Kidney (tissue), 14 donors: ENCODE data around the gene ZDHHC3. TPM values are rescaled to one million over a fixed set of nuclear protein-coding genes. Genes with fewer than 3 reads are reported as not detected.

Experiments used
- DNase-seq, 5 donors: peaks; one replicate each; pipeline ENCODE4 v3.0.0-alpha.2; 2013 to 2020
- FAIRE-seq: peaks from 2 replicates; lab custom pipeline; 2012; peaks lifted over from hg19 to GRCh38; lab: Jason Lieb, UNC
- H3K27ac ChIP-seq, 2 donors: one replicate each; pipeline ENCODE4 v1.7.0; 2013; ENCODE audit warnings: low read depth in 2 of 2, low read length in 2 of 2, inconsistent platforms in 1 of 2
- H3K27me3 ChIP-seq: one replicate; pipeline ENCODE4 v1.7.1; 2013; ENCODE audit warnings: low read length, inconsistent platforms; ENCODE audit not compliant: control insufficient read depth, insufficient read depth
- H3K36me3 ChIP-seq, 3 donors: one replicate each; pipeline versions ENCODE4 v1.7.0 to v1.7.1; 2013; ENCODE audit warnings: low read length in 3 of 3, control low read depth in 1 of 3, inconsistent platforms in 1 of 3; ENCODE audit not compliant: insufficient read depth in 3 of 3, control insufficient read depth in 2 of 3
- H3K4me1 ChIP-seq, 3 donors: one replicate each; pipeline versions ENCODE4 v1.7.0 to v1.7.1; 2013; ENCODE audit warnings: low read length in 3 of 3, inconsistent platforms in 1 of 3, low read depth in 1 of 3; ENCODE audit not compliant: control insufficient read depth in 2 of 3, insufficient read depth in 2 of 3
- H3K4me3 ChIP-seq, 3 donors: one replicate each; pipeline versions ENCODE4 v1.7.0 to v1.8.1; 2013; ENCODE audit warnings: low read length in 3 of 3, control low read depth in 1 of 3, inconsistent platforms in 1 of 3
- H3K9ac ChIP-seq, 3 donors: one replicate each; pipeline versions ENCODE4 v1.7.0 to v1.7.1; 2013; ENCODE audit warnings: low read length in 3 of 3, control low read depth in 1 of 3, inconsistent platforms in 1 of 3
- H3K9me3 ChIP-seq, 3 donors: one replicate each; pipeline versions ENCODE4 v1.7.0 to v1.7.1; 2013; ENCODE audit warnings: low read length in 3 of 3, control low read depth in 1 of 3, inconsistent platforms in 1 of 3; ENCODE audit not compliant: control insufficient read depth in 2 of 3, insufficient read depth in 1 of 3
- CTCF ChIP-seq: IDR thresholded peaks from 3 replicates; pipeline ENCODE4 v1.5.1; 2012; ENCODE audit warnings: mild to moderate bottlenecking, moderate library complexity, borderline replicate concordance; ENCODE audit not compliant: insufficient read depth; ENCODE audit errors: extremely low read depth
- intact Hi-C: fragments of 100-400 bp; cut with DNase I; formaldehyde crosslinking; loops from one replicate; pipeline ENCODE4 v1.11.1; 2022
- polyA plus RNA-seq: library from polyadenylated mRNA; stranded (reverse); fragments of 350-450 nt; fragmentation: Illumina TruSeq; extraction: RNeasy Lipid Tissue Mini Kit (QIAGEN cat#74804); gene quantifications from one replicate; pipeline ENCODE4 v1.2.3, GENCODE V29; 2014; ENCODE audit warnings: low read depth, low replicate concordance; ENCODE audit not compliant: insufficient read depth
- total RNA-seq: library from RNA; stranded (reverse); fragmentation: NEBNext Ultra II Directional; extraction: Animal tissue kit (Norgen Biotek cat#: 25700); gene quantifications from one replicate; pipeline ENCODE4 v1.2.1, GENCODE V29; 2021
- donor health status: control.
- donor health status: control.
- donor health status: control.
- donor health status: control.
- donor health status: control.
- donor health status: DM: yes; HTN: yes; CAD: no.
- donor health status: Normal renal cell carcinoma (clear cell type).

Gene ZDHHC3
- total and polyA plus RNA-seq, 2 donors from 2014 or later, result 60.2 to 71.5 TPM

GRCh38 chr3:44984335-44984734 is 8.4 kb upstream of the ZDHHC3 start:
- H3K4me1 ChIP-seq, result peaks cover 0 to 9% (median 8%) of the 10 kb centered on the region in 3 donors
- no peak for FAIRE-seq
- intact Hi-C loops, result no loop called here

GRCh38 chr3:44983484-44983941 is 7.5 kb upstream of the ZDHHC3 start:
- intact Hi-C loops, result no loop called here
- Histone ChIP-seq H3K36me3 (no peaks in the 10 kb centered on the region), H3K27ac (peak overlapping the region; percentile 59 to 63), H3K4me1 (peaks cover 0 to 9% (median 8%) of the 10 kb centered on the region in 3 donors), H3K9ac (peak overlapping the region in 1 of 3 donors; percentile 29), H3K27me3 (no peaks in the 10 kb centered on the region), H3K4me3 (no peak overlapping the region), H3K9me3 (no peaks in the 10 kb centered on the region)
- DNase-seq (no peak), FAIRE-seq (no peak)
- no peak for TF ChIP-seq CTCF

More at GRCh38 chr3:44984335-44984734, 8.4 kb upstream of the ZDHHC3 start:
- no peak for TF ChIP-seq CTCF
- no peak for DNase-seq
- H3K4me3 ChIP-seq, result no peak overlapping the region
- peak overlapping the region in 1 of 2 donors; percentile 63 for H3K27ac ChIP-seq
- H3K9ac ChIP-seq, result no peak overlapping the region
- no peaks in the 10 kb centered on the region for H3K9me3 ChIP-seq
- H3K36me3 ChIP-seq, result no peaks in the 10 kb centered on the region
- H3K27me3 ChIP-seq, result no peaks in the 10 kb centered on the region

GRCh38 chr3:44982817-44983216 is 6.8 kb upstream of the ZDHHC3 start:
- Histone ChIP-seq H3K9ac (peak overlapping the region in 1 of 3 donors; percentile 29), H3K9me3 (no peaks in the 10 kb centered on the region), H3K4me1 (peaks cover 0 to 9% (median 8%) of the 10 kb centered on the region in 3 donors), H3K27me3 (no peaks in the 10 kb centered on the region), H3K27ac (peak overlapping the region; percentile 59 to 63), H3K4me3 (no peak overlapping the region), H3K36me3 (no peaks in the 10 kb centered on the region)
- DNase-seq (no peak), FAIRE-seq (no peak)
- intact Hi-C loops, result no loop called here
- no peak for TF ChIP-seq CTCF

- no peaks in the 10 kb centered on the region for H3K27me3 ChIP-seq
- no peaks in the 10 kb centered on the region for H3K36me3 ChIP-seq
- no peak overlapping the region for H3K4me3 ChIP-seq
- no peak overlapping the region for H3K27ac ChIP-seq
- H3K9me3 ChIP-seq, result no peaks in the 10 kb centered on the region
- DNase-seq, result no peak
- FAIRE-seq, result no peak
- no peak for TF ChIP-seq CTCF
- peaks cover 2 to 14% (median 13%) of the 10 kb centered on the region in 3 donors for H3K4me1 ChIP-seq
- H3K9ac ChIP-seq, result no peak overlapping the region
- intact Hi-C loops, result no loop called here
Observed at GRCh38 chr3:44981751-44982150, 5.8 kb upstream of the ZDHHC3 start.
